CD8-positive, alpha-beta memory T cell (primary cell): ENCODE data around the gene TAPT1. TPM values are rescaled to one million over a fixed set of nuclear protein-coding genes. Genes with fewer than 3 reads are reported as not detected.
"Not testable (repeated sequence)": the region's sequence is repeated elsewhere in the genome, so short reads cannot be mapped to it uniquely, and the experiment has no call there.

Experiments
- CTCF ChIA-PET: fragments of 350-600 bp; sonication (Branson Sonifier 250); formaldehyde crosslinking; loops from one replicate; lab custom pipeline; 2021; ENCODE audit warnings: antibody characterized with exemption; lab: Charles Lee
- POLR2A ChIA-PET: fragments of 350-600 bp; sonication (Branson Sonifier 250); formaldehyde crosslinking; loops from one replicate; lab custom pipeline; 2021; ENCODE audit warnings: antibody characterized with exemption; lab: Charles Lee
- DNase-seq, 5 donors: peaks; one replicate each; pipeline versions ENCODE4 v3.0.0 to v3.0.0-alpha.2; 2020 to 2022; ENCODE audit warnings: mixed read lengths in 1 of 5
- H3K27ac ChIP-seq: one replicate; pipeline ENCODE4 v1.7.0; 2013; ENCODE audit warnings: low read depth, mild to moderate bottlenecking, low read length, moderate library complexity
- H3K27me3 ChIP-seq: 2 replicates; pipeline ENCODE4 v1.7.0; 2013; ENCODE audit warnings: low read length, mild to moderate bottlenecking; ENCODE audit not compliant: insufficient read depth, poor library complexity, severe bottlenecking
- H3K36me3 ChIP-seq: 2 replicates; pipeline ENCODE4 v1.7.0; 2013; ENCODE audit warnings: mild to moderate bottlenecking, low read length, moderate library complexity; ENCODE audit not compliant: insufficient read depth
- H3K4me1 ChIP-seq: 2 replicates; pipeline ENCODE4 v1.7.0; 2013; ENCODE audit warnings: mild to moderate bottlenecking, low read length, moderate library complexity; ENCODE audit not compliant: insufficient read depth
- H3K4me3 ChIP-seq: 2 replicates; pipeline ENCODE4 v1.7.0; 2013; ENCODE audit warnings: mild to moderate bottlenecking, low read length
- H3K9me3 ChIP-seq: 2 replicates; pipeline ENCODE4 v1.7.0; 2013; ENCODE audit warnings: mild to moderate bottlenecking, low read length
- H3K27ac Mint-ChIP-seq, 8 donors: one replicate each; pipeline ENCODE4 v1.8.0; 2020 to 2021; ENCODE audit warnings: mixed read lengths in 8 of 8, mild to moderate bottlenecking in 6 of 8, inconsistent platforms in 3 of 8, moderate library complexity in 3 of 8
- H3K27me3 Mint-ChIP-seq, 2 donors: one replicate each; pipeline ENCODE4 v1.8.0; 2020 to 2021; ENCODE audit warnings: mixed read lengths in 2 of 2, mild to moderate bottlenecking in 1 of 2, moderate library complexity in 1 of 2
- H3K36me3 Mint-ChIP-seq, 3 donors: one replicate each; pipeline ENCODE4 v1.8.0; 2020 to 2021; ENCODE audit warnings: mixed read lengths in 3 of 3, inconsistent platforms in 1 of 3, mild to moderate bottlenecking in 1 of 3
- H3K4me1 Mint-ChIP-seq, 3 donors: one replicate each; pipeline ENCODE4 v1.8.0; 2020 to 2021; ENCODE audit warnings: mixed read lengths in 3 of 3, inconsistent platforms in 1 of 3, mild to moderate bottlenecking in 1 of 3
- H3K4me3 Mint-ChIP-seq, 7 donors: one replicate each; pipeline ENCODE4 v1.8.0; 2020 to 2021; ENCODE audit warnings: mixed read lengths in 7 of 7, mild to moderate bottlenecking in 6 of 7, moderate library complexity in 4 of 7, inconsistent platforms in 2 of 7
- H3K9me3 Mint-ChIP-seq, 5 donors: one replicate each; pipeline ENCODE4 v1.8.0; 2020 to 2022; ENCODE audit warnings: mixed read lengths in 5 of 5, mild to moderate bottlenecking in 3 of 5, moderate library complexity in 2 of 5, inconsistent platforms in 1 of 5
- polyA plus RNA-seq: library from polyadenylated mRNA; unstranded; fragments of 300-500 nt; fragmentation: Illumina TruSeq; gene quantifications from one replicate; pipeline ENCODE4 v1.2.3, GENCODE V29; 2021
- total RNA-seq, 2 experiments: library from RNA; stranded (reverse); gene quantifications; one replicate each; pipeline ENCODE4 v1.2.3, GENCODE V29; 2021

TAPT1 gene
- total and polyA plus RNA-seq, 3 experiments from 2014 or later = 19.1 to 27.6 (median 23.7) TPM

- DNase-seq, H3K27ac Mint-ChIP-seq, H3K9me3 ChIP-seq, H3K4me3 Mint-ChIP-seq, H3K9me3 Mint-ChIP-seq, H3K4me1 ChIP-seq, H3K27me3 ChIP-seq, H3K27me3 Mint-ChIP-seq, H3K27ac ChIP-seq, CTCF ChIA-PET, POLR2A ChIA-PET, H3K4me3 ChIP-seq: not testable (repeated sequence)
- Mint-ChIP-seq H3K36me3 (peaks cover 4 to 68% (median 9%) of the 10 kb centered on the region in 3 donors), H3K4me1 (peaks cover 11 to 24% (median 13%) of the 10 kb centered on the region in 3 donors)
- peaks cover 15% of the 10 kb centered on the region for H3K36me3 ChIP-seq
Observed at GRCh38 chr4:16194798-16195197, 31.5 kb downstream of the TAPT1 start.

GRCh38 chr4:16194214-16194613 is 32.1 kb downstream of the TAPT1 start:
- POLR2A ChIA-PET = no interaction called here
- no peaks in the 10 kb centered on the region for H3K9me3 ChIP-seq
- H3K36me3 ChIP-seq = peaks cover 19% of the 10 kb centered on the region
- H3K4me1 ChIP-seq = no peaks in the 10 kb centered on the region
- Mint-ChIP-seq H3K4me1 (peaks cover 10 to 24% (median 11%) of the 10 kb centered on the region in 3 donors), H3K9me3 (no peaks in the 10 kb centered on the region), H3K27ac (no peak overlapping the region), H3K4me3 (no peak overlapping the region), H3K27me3 (no peaks in the 10 kb centered on the region), H3K36me3 (peaks cover 4 to 72% (median 14%) of the 10 kb centered on the region in 3 donors)
- no peak overlapping the region for H3K4me3 ChIP-seq
- H3K27ac ChIP-seq = no peak overlapping the region
- CTCF ChIA-PET = interaction anchor here (2.4 kb wide), 1 partner anchor 11 kb away, joined by 7 read pairs; no protein-coding TSS in a partner anchor
- no peaks in the 10 kb centered on the region for H3K27me3 ChIP-seq
- no peak for DNase-seq

- Mint-ChIP-seq H3K4me3 (no peak overlapping the region), H3K9me3 (no peaks in the 10 kb centered on the region), H3K4me1 (peaks cover 9 to 24% (median 11%) of the 10 kb centered on the region in 3 donors), H3K27ac (no peak overlapping the region), H3K36me3 (peaks cover 4 to 76% (median 15%) of the 10 kb centered on the region in 3 donors), H3K27me3 (no peaks in the 10 kb centered on the region)
- no peaks in the 10 kb centered on the region for H3K9me3 ChIP-seq
- H3K27ac ChIP-seq = no peak overlapping the region
- ChIA-PET POLR2A (no interaction called here), CTCF (interaction anchor here (2.4 kb wide), 1 partner anchor 13 kb away, joined by 7 read pairs; no protein-coding TSS in a partner anchor)
- no peaks in the 10 kb centered on the region for H3K27me3 ChIP-seq
- H3K4me3 ChIP-seq = no peak overlapping the region
- no peak for DNase-seq
- H3K36me3 ChIP-seq = peaks cover 23% of the 10 kb centered on the region
- no peaks in the 10 kb centered on the region for H3K4me1 ChIP-seq
Observed at GRCh38 chr4:16192631-16193518, 33.4 kb downstream of the TAPT1 start.

- H3K36me3 Mint-ChIP-seq = peaks cover 4 to 80% (median 15%) of the 10 kb centered on the region in 3 donors
- H3K4me1 Mint-ChIP-seq = peaks cover 9 to 20% (median 11%) of the 10 kb centered on the region in 3 donors
- H3K27ac Mint-ChIP-seq = no peak overlapping the region
- no peaks in the 10 kb centered on the region for H3K27me3 Mint-ChIP-seq
- Histone ChIP-seq H3K36me3 (peaks cover 27% of the 10 kb centered on the region), H3K27me3 (no peaks in the 10 kb centered on the region), H3K27ac (no peak overlapping the region), H3K9me3 (no peaks in the 10 kb centered on the region), H3K4me1 (no peaks in the 10 kb centered on the region), H3K4me3 (no peak overlapping the region)
- no peak overlapping the region for H3K4me3 Mint-ChIP-seq
- no peaks in the 10 kb centered on the region for H3K9me3 Mint-ChIP-seq
- ChIA-PET POLR2A (no interaction called here), CTCF (interaction anchor here (2.4 kb wide), 1 partner anchor 13 kb away, joined by 7 read pairs; no protein-coding TSS in a partner anchor)
- DNase-seq = no peak
Observed at GRCh38 chr4:16192057-16192456, 34.2 kb downstream of the TAPT1 start.

GRCh38 chr4:16187455-16187854 is 38.8 kb downstream of the TAPT1 start:
- Histone ChIP-seq H3K4me1 (no peaks in the 10 kb centered on the region), H3K27me3 (no peaks in the 10 kb centered on the region), H3K36me3 (peaks cover 33% of the 10 kb centered on the region), H3K9me3 (no peaks in the 10 kb centered on the region), H3K4me3 (no peak overlapping the region), H3K27ac (no peak overlapping the region)
- H3K9me3 Mint-ChIP-seq = no peaks in the 10 kb centered on the region
- ChIA-PET POLR2A (no interaction called here), CTCF (interaction anchor here (2.0 kb wide), 1 partner anchor 12 kb away, joined by 5 read pairs; no protein-coding TSS in a partner anchor)
- no peaks in the 10 kb centered on the region for H3K27me3 Mint-ChIP-seq
- no peak for DNase-seq
- no peaks in the 10 kb centered on the region for H3K4me1 Mint-ChIP-seq
- no peak overlapping the region for H3K27ac Mint-ChIP-seq
- H3K36me3 Mint-ChIP-seq = peaks cover 0 to 72% (median 15%) of the 10 kb centered on the region in 3 donors
- no peak overlapping the region for H3K4me3 Mint-ChIP-seq

GRCh38 chr4:16186986-16187385 is 39.3 kb downstream of the TAPT1 start:
- no peaks in the 10 kb centered on the region for H3K9me3 ChIP-seq
- H3K4me1 Mint-ChIP-seq = no peaks in the 10 kb centered on the region
- no peak overlapping the region for H3K4me3 ChIP-seq
- no peaks in the 10 kb centered on the region for H3K4me1 ChIP-seq
- H3K27me3 ChIP-seq = no peaks in the 10 kb centered on the region
- CTCF ChIA-PET = interaction anchor here (2.0 kb wide), 1 partner anchor 12 kb away, joined by 5 read pairs; no protein-coding TSS in a partner anchor
- no peak overlapping the region for H3K27ac ChIP-seq
- no peaks in the 10 kb centered on the region for H3K9me3 Mint-ChIP-seq
- no peak overlapping the region for H3K27ac Mint-ChIP-seq
- peaks cover 0 to 69% (median 15%) of the 10 kb centered on the region in 3 donors for H3K36me3 Mint-ChIP-seq
- H3K36me3 ChIP-seq = peaks cover 33% of the 10 kb centered on the region
- no peak overlapping the region for H3K4me3 Mint-ChIP-seq
- no peaks in the 10 kb centered on the region for H3K27me3 Mint-ChIP-seq
- no peak for DNase-seq
- POLR2A ChIA-PET = no interaction called here

GRCh38 chr4:16183604-16184003 is 42.7 kb downstream of the TAPT1 start:
- no peaks in the 10 kb centered on the region for H3K9me3 ChIP-seq
- Mint-ChIP-seq H3K4me1 (no peaks in the 10 kb centered on the region), H3K36me3 (peaks cover 0 to 59% (median 20%) of the 10 kb centered on the region in 3 donors), H3K4me3 (no peak overlapping the region), H3K27me3 (no peaks in the 10 kb centered on the region), H3K27ac (no peak overlapping the region), H3K9me3 (no peaks in the 10 kb centered on the region)
- peaks cover 15% of the 10 kb centered on the region for H3K36me3 ChIP-seq
- H3K27ac ChIP-seq = no peak overlapping the region
- H3K4me1 ChIP-seq = no peaks in the 10 kb centered on the region
- H3K4me3 ChIP-seq = no peak overlapping the region
- H3K27me3 ChIP-seq = no peaks in the 10 kb centered on the region
- ChIA-PET POLR2A (no interaction called here), CTCF (no interaction called here)
- no peak for DNase-seq

GRCh38 chr4:16176621-16177020 is 49.6 kb downstream of the TAPT1 start:
- H3K4me1 Mint-ChIP-seq = no peaks in the 10 kb centered on the region
- H3K27me3 Mint-ChIP-seq = no peaks in the 10 kb centered on the region
- no peak overlapping the region for H3K27ac Mint-ChIP-seq
- H3K4me3 Mint-ChIP-seq = no peak overlapping the region
- ChIA-PET CTCF (no interaction called here), POLR2A (no interaction called here)
- no peak overlapping the region for H3K27ac ChIP-seq
- no peaks in the 10 kb centered on the region for H3K9me3 ChIP-seq
- H3K27me3 ChIP-seq = no peaks in the 10 kb centered on the region
- DNase-seq = no peak
- H3K36me3 Mint-ChIP-seq = peaks cover 6 to 69% (median 18%) of the 10 kb centered on the region in 3 donors
- no peak overlapping the region for H3K4me3 ChIP-seq
- no peaks in the 10 kb centered on the region for H3K9me3 Mint-ChIP-seq
- peaks cover 9% of the 10 kb centered on the region for H3K36me3 ChIP-seq
- no peaks in the 10 kb centered on the region for H3K4me1 ChIP-seq
